ENCODE data around the gene ATP1B3.
"Not testable (repeated sequence)": the region's sequence is repeated elsewhere in the genome, so short reads cannot be mapped to it uniquely, and the experiment has no call there.

The ATP1B3 gene

DNA sequence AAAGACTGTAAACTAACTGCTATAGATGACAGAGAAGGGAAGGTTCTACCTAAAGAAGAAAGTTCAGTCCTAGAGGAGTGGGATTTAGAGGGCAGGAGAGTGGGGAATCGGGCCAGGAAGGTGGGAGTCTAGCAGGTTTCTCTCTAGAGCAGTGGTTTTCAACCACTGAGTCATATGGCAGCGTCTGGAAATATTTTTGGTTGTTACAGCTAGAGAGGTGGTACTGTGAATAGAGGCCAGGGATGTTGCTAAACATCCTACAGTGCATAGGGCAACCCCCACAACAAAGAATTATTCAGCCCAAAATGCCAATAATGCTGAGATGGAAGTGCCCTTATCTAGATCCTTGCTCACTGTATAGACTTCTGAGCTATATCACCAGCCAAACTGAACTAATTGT, 28.7 kb downstream of the ATP1B3 start:
- DNase-seq (ENCODE audit: extremely low read depth, low read depth) = no peak
- TF ChIP-seq, protein P1, sequence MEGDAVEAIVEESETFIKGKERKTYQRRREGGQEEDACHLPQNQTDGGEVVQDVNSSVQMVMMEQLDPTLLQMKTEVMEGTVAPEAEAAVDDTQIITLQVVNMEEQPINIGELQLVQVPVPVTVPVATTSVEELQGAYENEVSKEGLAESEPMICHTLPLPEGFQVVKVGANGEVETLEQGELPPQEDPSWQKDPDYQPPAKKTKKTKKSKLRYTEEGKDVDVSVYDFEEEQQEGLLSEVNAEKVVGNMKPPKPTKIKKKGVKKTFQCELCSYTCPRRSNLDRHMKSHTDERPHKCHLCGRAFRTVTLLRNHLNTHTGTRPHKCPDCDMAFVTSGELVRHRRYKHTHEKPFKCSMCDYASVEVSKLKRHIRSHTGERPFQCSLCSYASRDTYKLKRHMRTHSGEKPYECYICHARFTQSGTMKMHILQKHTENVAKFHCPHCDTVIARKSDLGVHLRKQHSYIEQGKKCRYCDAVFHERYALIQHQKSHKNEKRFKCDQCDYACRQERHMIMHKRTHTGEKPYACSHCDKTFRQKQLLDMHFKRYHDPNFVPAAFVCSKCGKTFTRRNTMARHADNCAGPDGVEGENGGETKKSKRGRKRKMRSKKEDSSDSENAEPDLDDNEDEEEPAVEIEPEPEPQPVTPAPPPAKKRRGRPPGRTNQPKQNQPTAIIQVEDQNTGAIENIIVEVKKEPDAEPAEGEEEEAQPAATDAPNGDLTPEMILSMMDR (IDR thresholded peaks at IDR 0.05; ENCODE audit: low read depth, low read length) = no peak

DNA sequence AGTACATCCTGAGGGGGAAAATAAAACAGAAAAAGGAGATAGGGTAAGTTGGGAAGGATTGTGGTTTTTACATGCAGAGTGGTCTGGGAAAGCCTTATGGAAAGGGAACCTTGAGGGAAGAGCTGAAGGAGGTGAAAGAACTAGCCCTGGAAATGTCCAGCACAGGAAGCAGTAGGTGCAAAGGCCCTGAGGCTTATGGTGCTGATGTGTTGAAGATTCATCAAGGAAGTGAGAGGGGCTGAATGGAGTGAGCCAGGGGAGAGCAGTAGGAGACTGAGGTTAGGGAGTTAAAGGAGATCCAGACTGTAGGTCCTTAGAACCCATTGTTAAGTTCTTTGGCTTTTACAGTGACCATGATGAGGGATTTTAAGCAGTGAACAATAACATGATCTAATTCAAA, 33.0 kb downstream of the ATP1B3 start:
- TF ChIP-seq, protein P1 (IDR thresholded peaks at IDR 0.05; ENCODE audit: low read depth, low read length) = no peak
- DNase-seq (ENCODE audit: extremely low read depth, low read depth) = no peak

DNA sequence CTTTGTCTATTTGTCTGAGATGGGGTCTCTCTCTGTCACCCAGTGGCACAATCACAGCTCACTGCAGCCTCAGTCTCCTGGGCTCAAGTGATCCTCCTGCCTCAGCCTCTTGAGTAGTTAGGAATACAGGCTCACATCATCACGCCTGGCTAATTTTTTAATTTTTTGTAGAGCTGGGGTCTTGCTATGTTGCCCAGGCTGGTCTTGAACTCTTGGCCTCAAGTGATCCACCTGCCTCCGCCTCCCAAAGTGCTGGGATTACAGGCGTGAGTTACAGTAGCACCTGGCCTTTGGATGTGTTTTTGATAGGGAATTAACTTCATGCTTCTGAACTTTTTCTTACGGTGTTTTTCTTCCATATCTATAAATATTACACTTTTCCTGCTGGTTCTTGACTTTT, 33.5 kb downstream of the ATP1B3 start:
- not testable (repeated sequence) for DNase-seq (ENCODE audit: extremely low read depth, low read depth)

DNA sequence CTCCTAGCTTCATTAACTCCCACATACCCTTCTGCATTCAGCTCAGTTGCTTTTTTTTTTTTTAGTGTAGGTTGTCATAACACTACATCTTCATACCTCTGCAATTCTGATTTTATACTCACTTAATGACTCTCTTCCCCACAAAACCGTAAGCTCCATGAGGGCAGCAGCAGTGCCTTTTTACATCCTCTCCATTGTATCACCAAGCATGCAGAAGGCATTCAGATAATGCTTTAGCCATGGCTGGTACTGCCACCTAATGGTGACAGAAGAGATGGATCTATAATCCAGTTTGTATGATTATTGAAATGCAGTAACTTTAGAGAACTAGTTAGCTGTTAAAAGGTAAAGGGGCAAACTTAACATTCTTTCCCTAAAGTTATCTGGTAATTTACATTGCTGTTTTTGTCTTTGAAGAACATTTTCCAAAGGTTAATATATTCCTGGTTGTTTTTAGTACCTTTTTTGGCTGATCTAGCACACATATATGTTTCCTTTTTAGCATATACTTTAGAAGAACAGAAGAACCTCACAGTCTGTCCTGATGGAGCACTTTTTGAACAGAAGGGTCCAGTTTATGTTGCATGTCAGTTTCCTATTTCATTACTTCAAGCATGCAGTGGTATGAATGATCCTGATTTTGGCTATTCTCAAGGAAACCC, 36.8 kb downstream of the ATP1B3 start:
- DNase-seq (ENCODE audit: extremely low read depth, low read depth) = peak; percentile 14
- TF ChIP-seq, protein P1 (IDR thresholded peaks at IDR 0.05; ENCODE audit: low read depth, low read length) = peak; percentile 62

DNA sequence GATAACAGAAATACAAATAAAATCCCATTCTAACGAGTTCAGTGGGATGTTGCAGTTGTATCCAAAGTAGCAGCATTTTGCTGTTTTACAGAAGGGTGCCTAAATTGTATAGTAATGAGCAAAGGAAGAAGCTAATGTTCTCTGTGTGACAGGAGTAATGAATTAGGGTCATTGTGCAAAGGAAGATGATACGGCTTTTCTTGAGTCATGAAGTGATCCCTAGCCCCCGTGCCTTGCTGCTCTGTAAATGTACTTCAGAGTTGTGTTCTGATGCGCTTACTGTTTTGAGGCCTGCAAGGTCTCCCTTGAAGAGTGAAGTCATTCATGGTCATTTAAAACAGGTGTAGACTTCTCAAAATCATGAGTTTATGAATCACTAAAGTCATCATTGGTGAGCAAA, 37.9 kb downstream of the ATP1B3 start:
- TF ChIP-seq, protein P1 (IDR thresholded peaks at IDR 0.05; ENCODE audit: low read depth, low read length) = no peak
- no peak for DNase-seq (ENCODE audit: extremely low read depth, low read depth)

DNA sequence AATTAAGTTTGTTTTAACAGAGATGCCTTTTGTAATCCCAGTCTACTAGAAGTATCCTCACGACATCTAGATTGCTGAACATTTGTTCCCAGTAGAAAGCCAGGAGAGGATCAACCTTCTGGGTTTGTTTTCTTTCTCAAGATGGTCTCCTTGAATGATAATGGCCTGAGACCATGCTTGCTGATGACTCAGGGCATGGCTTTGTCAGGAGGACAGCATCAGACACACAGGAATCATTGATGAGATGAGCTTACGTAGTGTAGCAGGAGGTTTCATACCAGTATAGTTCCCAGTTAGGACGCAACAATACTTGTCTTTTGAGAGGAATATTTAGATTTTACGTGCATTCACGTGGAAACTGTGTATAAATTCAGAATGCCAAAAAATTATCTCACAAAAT, 38.6 kb downstream of the ATP1B3 start:
- no peak for DNase-seq (ENCODE audit: extremely low read depth, low read depth)
- TF ChIP-seq, protein P1 (IDR thresholded peaks at IDR 0.05; ENCODE audit: low read depth, low read length) = no peak

DNA sequence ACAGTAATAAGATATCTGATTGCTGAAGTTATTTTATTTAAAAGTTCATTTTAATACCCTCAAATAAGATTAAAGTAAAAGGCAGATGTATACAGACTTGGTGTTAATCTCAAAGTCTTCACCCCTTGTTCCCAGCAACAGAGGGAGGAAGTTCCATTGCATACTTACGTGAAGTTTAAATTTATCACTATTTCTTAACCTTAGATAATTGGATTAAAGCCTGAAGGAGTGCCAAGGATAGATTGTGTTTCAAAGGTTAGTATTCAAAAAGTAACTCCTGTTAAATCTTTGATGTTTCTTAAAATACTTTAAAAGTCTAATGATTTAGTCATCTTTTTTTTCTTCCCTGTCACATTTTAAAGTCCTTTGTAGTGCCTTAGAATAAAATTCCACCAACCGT, 39.3 kb downstream of the ATP1B3 start:
- DNase-seq (ENCODE audit: extremely low read depth, low read depth) = no peak
- TF ChIP-seq, protein P1 (IDR thresholded peaks at IDR 0.05; ENCODE audit: low read depth, low read length) = no peak

DNA sequence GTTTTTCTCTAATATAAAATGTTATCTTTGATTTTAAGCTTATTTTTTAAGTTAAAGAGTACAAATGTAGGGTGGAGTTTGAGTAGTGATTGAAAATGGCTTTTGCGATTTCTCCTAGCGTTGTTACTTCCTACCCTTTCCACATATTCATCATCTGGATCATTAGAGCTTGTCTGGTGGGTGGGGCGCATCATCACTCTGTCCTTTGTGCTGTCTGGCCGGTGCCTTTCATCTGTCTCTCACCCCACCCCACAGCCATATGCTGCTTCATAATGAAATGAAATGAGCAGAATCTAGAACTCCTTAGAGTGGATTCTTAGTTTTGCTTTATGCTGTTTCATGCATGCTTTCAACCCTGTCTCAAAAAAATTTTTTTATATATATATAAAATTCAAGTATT, 44.3 kb downstream of the ATP1B3 start:
- DNase-seq (ENCODE audit: extremely low read depth, low read depth) = no peak
- TF ChIP-seq, protein P1 (IDR thresholded peaks at IDR 0.05; ENCODE audit: low read depth, low read length) = no peak

Data from AG09319 (cell line).